Measurements from ENCODE around the gene TRIM25. TPM values are rescaled to one million over a fixed set of nuclear protein-coding genes. Genes with fewer than 3 reads are reported as not detected.

Gene TRIM25
- total and polyA plus RNA-seq, 2 of the 8 experiments (the other 6 are each of a cell fraction or from before 2014, with no cell fraction given) = 16.6 to 38.9 TPM

GRCh38 chr17:56893503-56893902 lies 20.3 kb downstream of the TRIM25 start (continued):
- TF ChIP-seq RFX5 (IDR thresholded peaks at IDR 0.05; ENCODE audit: borderline replicate concordance, low read depth, low read length) = no peak
- no peak for TF ChIP-seq RNF2 (IDR thresholded peaks at IDR 0.05; ENCODE audit: borderline replicate concordance, low read depth, low read length, missing control alignments, poor library complexity, severe bottlenecking)
- TF ChIP-seq GABPA (IDR thresholded peaks at IDR 0.05; ENCODE audit: borderline replicate concordance, insufficient read depth, low read length) = no peak
- TF ChIP-seq BRCA1 (IDR thresholded peaks at IDR 0.05; ENCODE audit: low read depth, low read length) = no peak
- TF ChIP-seq CHD2 (IDR thresholded peaks at IDR 0.05; ENCODE audit: low read length) = no peak
- no peak for TF ChIP-seq SUZ12 (IDR thresholded peaks at IDR 0.05; ENCODE audit: low read length)
- TF ChIP-seq CREB1 (IDR thresholded peaks at IDR 0.05) = no peak

Data from H1 (cell line).